Measurements from ENCODE around the gene NRG2. TPM values are rescaled to one million over a fixed set of nuclear protein-coding genes. Genes with fewer than 3 reads are reported as not detected.

The NRG2 gene
- total RNA-seq, 1 experiment from 2014 or later: 0.91 TPM

DNA sequence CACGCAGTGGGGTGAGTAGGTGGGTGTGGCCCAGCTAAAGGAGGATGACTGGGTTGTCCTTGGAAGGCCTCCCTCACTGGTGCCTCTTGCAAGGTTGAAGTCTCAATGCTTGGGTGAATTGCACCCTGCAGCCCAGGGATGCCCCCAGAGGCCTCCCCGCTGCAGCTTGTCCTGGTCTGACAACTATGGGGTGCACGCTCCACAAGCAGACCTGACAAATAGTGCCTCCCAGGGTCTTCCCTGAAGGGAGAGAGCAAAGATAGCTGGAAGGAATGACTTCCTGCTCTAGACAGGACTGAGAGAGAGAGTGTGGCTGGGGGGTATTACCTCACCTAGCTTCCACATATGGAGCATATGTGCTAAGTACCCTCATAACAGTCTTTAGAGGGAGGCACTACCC is 245.8 kb downstream of the NRG2 start (continued):
- TF ChIP-seq SIN3A (IDR thresholded peaks at IDR 0.05; ENCODE audit: low read depth): no peak
- no peak for TF ChIP-seq EZH2phosphoT487 (IDR thresholded peaks at IDR 0.05; ENCODE audit: borderline replicate concordance)
- no peak for TF ChIP-seq EZH2 (IDR thresholded peaks at IDR 0.05)

Other genes starting within 250 kb of the NRG2 start
- 0.79 TPM for gene PSD2, start 247.5 kb downstream of the NRG2 start, total RNA-seq (2021; ENCODE audit: unreplicated experiment)
- 15.2 TPM for gene PURA, start 70.8 kb upstream of the NRG2 start, total RNA-seq (2021; ENCODE audit: unreplicated experiment)
- 5.2 TPM for gene IGIP, start 82.6 kb upstream of the NRG2 start, total RNA-seq (2021; ENCODE audit: unreplicated experiment)
- 56.0 TPM for gene CYSTM1, start 131.9 kb upstream of the NRG2 start, total RNA-seq (2021; ENCODE audit: unreplicated experiment)